Measurements from ENCODE around the gene PIWIL4. TPM values are rescaled to one million over a fixed set of nuclear protein-coding genes. Genes with fewer than 3 reads are reported as not detected.
A peak's percentile ranks its signal among the peaks of the same experiment; 100 is the strongest.

Gene PIWIL4
- total RNA-seq, 1 experiment from 2014 or later, result 3.4 TPM

GRCh38 chr11:94647926-94648325, 80.8 kb downstream of the PIWIL4 start:
- H3K9me3 Mint-ChIP-seq (ENCODE audit: unreplicated experiment), result no peaks in the 10 kb centered on the region
- Histone ChIP-seq H3K4me3 (ENCODE audit: low read depth, low read length) (no peak overlapping the region), H3K36me3 (ENCODE audit: control insufficient read depth, insufficient read depth, low read length) (no peaks in the 10 kb centered on the region), H3K9me3 (no peaks in the 10 kb centered on the region), H3K27me3 (replicated peaks; ENCODE audit: control insufficient read depth, insufficient read depth, low read length) (no peaks in the 10 kb centered on the region), H3K4me1 (peaks cover 13% of the 10 kb centered on the region)
- BruUV-seq (replicated peaks), result no TSS peak
- H3K27ac Mint-ChIP-seq (ENCODE audit: unreplicated experiment), result no peak overlapping the region
- H3K4me3 Mint-ChIP-seq (ENCODE audit: unreplicated experiment), result no peak overlapping the region
- no peaks in the 10 kb centered on the region for H3K27me3 Mint-ChIP-seq (ENCODE audit: insufficient read depth, unreplicated experiment)
- no peak for TF ChIP-seq CTCF (IDR thresholded peaks at IDR 0.05; ENCODE audit: insufficient read depth in 1 of 2, low read depth in 1 of 2, low read length in 1 of 2, severe bottlenecking in 1 of 2, unreplicated experiment in 1 of 2)
- ChIA-PET CTCF (interaction anchor here (1.4 kb wide), 1 partner anchor 24 kb away, joined by 8 read pairs; no protein-coding TSS in a partner anchor), POLR2A (no interaction called here)
- peaks cover 38% of the 10 kb centered on the region for H3K4me1 Mint-ChIP-seq (ENCODE audit: low read depth, unreplicated experiment)
- peak in 1 of 2 experiments; percentile 50 for DNase-seq
- intact Hi-C loops (cut with micrococcal nuclease; ENCODE audit: unreplicated experiment), result no loop called here
- H3K36me3 Mint-ChIP-seq (ENCODE audit: insufficient read depth, unreplicated experiment), result no peaks in the 10 kb centered on the region

- peaks cover 38% of the 10 kb centered on the region for H3K4me1 Mint-ChIP-seq (ENCODE audit: low read depth, unreplicated experiment)
- no TSS peak for BruUV-seq (replicated peaks)
- no peaks in the 10 kb centered on the region for H3K36me3 Mint-ChIP-seq (ENCODE audit: insufficient read depth, unreplicated experiment)
Observed at GRCh38 chr11:94648789-94649188, 81.6 kb downstream of the PIWIL4 start.

GRCh38 chr11:94649254-94649653, 82.1 kb downstream of the PIWIL4 start:
- ChIA-PET CTCF (no interaction called here), POLR2A (no interaction called here)
- intact Hi-C loops (cut with micrococcal nuclease; ENCODE audit: unreplicated experiment), result no loop called here
- Histone ChIP-seq H3K4me3 (ENCODE audit: low read depth, low read length) (no peak overlapping the region), H3K27me3 (replicated peaks; ENCODE audit: control insufficient read depth, insufficient read depth, low read length) (no peaks in the 10 kb centered on the region), H3K9me3 (no peaks in the 10 kb centered on the region), H3K4me1 (peaks cover 13% of the 10 kb centered on the region), H3K36me3 (ENCODE audit: control insufficient read depth, insufficient read depth, low read length) (no peaks in the 10 kb centered on the region)
- Mint-ChIP-seq H3K36me3 (ENCODE audit: insufficient read depth, unreplicated experiment) (no peaks in the 10 kb centered on the region), H3K27me3 (ENCODE audit: insufficient read depth, unreplicated experiment) (no peaks in the 10 kb centered on the region), H3K9me3 (ENCODE audit: unreplicated experiment) (no peaks in the 10 kb centered on the region), H3K4me1 (ENCODE audit: low read depth, unreplicated experiment) (peaks cover 38% of the 10 kb centered on the region), H3K4me3 (ENCODE audit: unreplicated experiment) (no peak overlapping the region), H3K27ac (ENCODE audit: unreplicated experiment) (no peak overlapping the region)
- no TSS peak for BruUV-seq (replicated peaks)
- no peak for DNase-seq
- TF ChIP-seq CTCF (IDR thresholded peaks at IDR 0.05; ENCODE audit: insufficient read depth in 1 of 2, low read depth in 1 of 2, low read length in 1 of 2, severe bottlenecking in 1 of 2, unreplicated experiment in 1 of 2), result no peak

More at GRCh38 chr11:94648789-94649188, 81.6 kb downstream of the PIWIL4 start:
- Histone ChIP-seq H3K27me3 (replicated peaks; ENCODE audit: control insufficient read depth, insufficient read depth, low read length) (no peaks in the 10 kb centered on the region), H3K4me3 (ENCODE audit: low read depth, low read length) (no peak overlapping the region), H3K4me1 (peaks cover 13% of the 10 kb centered on the region), H3K9me3 (no peaks in the 10 kb centered on the region), H3K36me3 (ENCODE audit: control insufficient read depth, insufficient read depth, low read length) (no peaks in the 10 kb centered on the region)
- Mint-ChIP-seq H3K27me3 (ENCODE audit: insufficient read depth, unreplicated experiment) (no peaks in the 10 kb centered on the region), H3K27ac (ENCODE audit: unreplicated experiment) (no peak overlapping the region), H3K4me3 (ENCODE audit: unreplicated experiment) (no peak overlapping the region), H3K9me3 (ENCODE audit: unreplicated experiment) (no peaks in the 10 kb centered on the region)
- no peak for DNase-seq
- no peak for TF ChIP-seq CTCF (IDR thresholded peaks at IDR 0.05; ENCODE audit: insufficient read depth in 1 of 2, low read depth in 1 of 2, low read length in 1 of 2, severe bottlenecking in 1 of 2, unreplicated experiment in 1 of 2)
- intact Hi-C loops (cut with micrococcal nuclease; ENCODE audit: unreplicated experiment), result no loop called here
- CTCF ChIA-PET, result interaction anchor here (1.4 kb wide), 1 partner anchor 25 kb away, joined by 8 read pairs; no protein-coding TSS in a partner anchor
- POLR2A ChIA-PET, result no interaction called here

All from Caco-2 (cell line).